ENCODE data around the gene TMEM33.
A peak's percentile ranks its signal among the peaks of the same experiment; 100 is the strongest.

TMEM33 gene

GRCh38 chr4:41940834-41941233, 5.6 kb downstream of the TMEM33 start:
- DNase-seq: no peak

- no peak for DNase-seq
Observed at GRCh38 chr4:41943506-41943905, 8.3 kb downstream of the TMEM33 start.

GRCh38 chr4:41944089-41944488, 8.9 kb downstream of the TMEM33 start:
- DNase-seq: no peak

DNA sequence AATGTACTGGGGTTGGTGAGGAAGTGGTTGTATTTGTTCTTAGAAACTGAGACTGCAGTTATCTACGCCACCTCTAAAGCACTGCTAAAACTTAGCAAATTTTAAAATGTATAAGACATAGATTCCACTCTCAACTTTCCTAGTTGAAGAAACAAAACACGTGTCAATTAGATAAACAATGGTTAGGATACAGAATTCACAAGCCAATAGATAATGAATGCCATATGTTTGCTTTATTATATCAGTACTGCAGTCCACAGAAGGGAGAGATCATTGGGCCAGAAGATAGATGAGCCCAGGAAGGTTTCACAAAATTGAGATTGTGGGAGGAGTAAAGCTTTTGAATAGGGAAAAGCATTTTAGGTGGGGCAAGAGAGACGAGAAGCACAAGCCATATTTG, 14.3 kb downstream of the TMEM33 start:
- no peak for DNase-seq

DNA sequence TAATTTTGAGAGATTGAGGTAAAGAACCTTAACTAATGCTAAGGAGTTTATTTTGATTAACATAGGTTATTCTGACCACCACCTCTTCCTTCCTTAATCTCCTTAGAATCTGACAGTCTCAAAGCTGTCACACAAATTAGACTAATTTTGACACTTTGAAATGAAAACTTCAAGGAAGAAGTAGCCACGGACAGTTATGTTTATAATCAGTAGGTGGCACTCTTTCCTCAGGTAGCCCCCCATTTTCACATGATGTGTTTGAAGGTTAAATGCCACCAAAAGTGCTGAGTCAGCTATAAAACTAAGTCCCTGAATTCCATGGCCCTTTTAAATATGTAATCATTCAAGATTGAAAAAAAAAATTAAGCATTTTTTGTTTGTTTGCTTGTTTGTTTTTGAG, 22.4 kb downstream of the TMEM33 start:
- DNase-seq: peak; percentile 5 to 61 (median 30)

DNA sequence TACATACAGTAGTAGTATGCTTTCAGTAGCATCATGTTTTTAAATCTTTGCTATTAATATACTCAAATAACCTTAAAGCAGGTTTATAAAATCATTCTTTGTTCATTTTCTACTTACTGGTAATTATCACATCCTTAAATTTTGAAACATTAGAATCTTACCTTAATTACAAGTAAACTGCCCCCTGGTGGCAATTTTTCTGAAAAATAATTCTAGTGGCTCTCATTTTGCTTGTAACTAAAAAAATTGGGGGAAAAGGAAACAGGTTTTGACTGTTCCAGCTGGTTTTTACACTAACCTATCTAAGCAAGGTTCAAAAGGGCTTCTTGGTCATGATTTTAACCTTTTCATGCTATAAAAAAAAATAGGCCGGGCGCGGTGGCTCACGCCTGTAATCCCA, 27.9 kb downstream of the TMEM33 start:
- peak in 2 of 3 experiments; percentile 10 to 20 for DNase-seq

GRCh38 chr4:41964401-41964800, 29.2 kb downstream of the TMEM33 start:
- DNase-seq: no peak

DNA sequence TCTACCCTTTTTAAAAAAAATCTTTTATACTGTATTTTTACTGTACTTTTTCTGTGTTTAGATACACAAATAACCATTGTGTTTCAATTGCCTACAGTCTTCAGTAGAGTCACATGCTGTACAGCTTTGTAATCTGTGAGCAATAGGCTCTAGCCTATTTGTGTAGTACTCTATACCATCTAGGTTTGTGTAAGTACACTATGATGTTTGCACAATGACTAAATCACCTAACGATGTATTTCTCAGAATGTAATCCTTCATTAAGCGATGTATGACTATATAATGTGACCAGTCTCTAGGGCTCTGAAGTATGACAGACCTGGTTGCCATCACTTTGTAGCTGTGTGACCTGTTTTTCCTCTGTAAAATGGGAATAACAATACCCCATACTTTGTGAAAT, 32.2 kb downstream of the TMEM33 start:
- DNase-seq: no peak

DNA sequence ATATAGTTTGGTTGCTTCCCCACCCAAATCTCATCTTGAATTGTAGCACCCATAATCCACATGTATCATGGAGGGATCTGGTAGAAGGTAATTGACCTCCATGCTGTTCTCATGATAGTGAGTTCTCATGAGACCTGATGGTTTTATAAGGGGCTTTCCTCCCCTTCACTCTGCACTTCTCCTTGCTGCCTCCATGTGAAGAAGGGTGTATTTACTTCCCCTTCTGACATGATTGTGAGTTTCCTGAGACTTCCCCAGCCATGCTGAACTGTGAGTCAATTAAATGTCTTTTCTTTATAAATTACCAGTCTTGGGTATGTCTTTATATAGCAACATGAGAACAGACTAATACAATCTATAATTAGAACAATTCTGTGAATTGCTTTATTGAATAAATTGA, 34.4 kb downstream of the TMEM33 start:
- no peak for DNase-seq

DNA sequence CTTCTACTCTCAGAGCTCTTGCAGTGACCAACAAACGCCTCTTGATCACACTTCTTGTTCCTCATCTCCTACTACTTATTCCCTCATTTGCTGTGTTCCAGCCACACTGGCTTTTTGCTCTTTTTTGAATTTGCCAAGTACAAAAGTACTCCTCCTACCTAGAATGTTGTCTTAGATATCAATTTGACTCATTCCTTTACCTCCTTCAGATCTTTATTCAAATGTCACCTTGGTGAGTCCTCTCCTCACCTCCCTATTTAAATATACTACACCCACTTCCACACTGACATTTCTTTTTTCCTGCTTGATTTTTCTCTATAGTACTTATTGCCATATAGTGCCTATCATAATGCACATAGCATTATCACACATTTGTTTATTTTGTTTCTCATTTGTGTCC, 40.1 kb downstream of the TMEM33 start:
- DNase-seq: no peak

DNA sequence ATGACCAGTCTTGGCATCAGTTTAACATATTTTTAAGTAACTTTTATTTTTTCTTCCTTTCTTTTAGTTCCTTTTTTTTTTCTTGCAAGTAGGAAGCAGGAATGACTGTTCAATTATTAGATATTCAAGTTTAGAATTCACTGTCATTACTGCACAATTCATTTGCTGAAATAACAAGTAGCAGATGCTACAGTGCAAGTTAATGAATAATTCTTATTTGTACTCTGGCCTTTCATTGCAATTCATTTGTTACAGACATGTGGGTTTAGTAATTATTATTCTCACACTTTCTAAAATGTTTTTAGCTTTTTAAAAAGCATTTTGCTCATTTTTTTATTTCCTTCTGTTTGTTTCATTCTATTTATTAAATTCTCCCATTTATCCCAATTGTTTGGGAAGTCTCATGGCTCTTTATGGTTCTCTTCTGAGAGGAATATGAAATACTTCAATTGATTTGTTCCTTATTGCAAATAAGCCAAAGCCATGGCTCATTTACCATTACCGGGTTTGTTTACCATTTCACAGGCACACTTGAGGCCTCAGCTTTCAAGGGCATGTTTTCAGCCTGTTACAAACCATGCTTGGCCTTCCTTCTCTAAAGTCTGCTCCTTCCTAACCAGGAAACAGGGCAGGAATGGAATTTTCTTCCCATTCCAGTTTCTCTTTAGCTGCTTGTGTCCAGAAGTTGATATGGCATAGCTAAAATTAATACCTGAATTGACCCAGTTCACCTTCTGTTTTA, 41.7 kb downstream of the TMEM33 start:
- DNase-seq: peak in 2 of 3 experiments; percentile 22 to 75

DNA sequence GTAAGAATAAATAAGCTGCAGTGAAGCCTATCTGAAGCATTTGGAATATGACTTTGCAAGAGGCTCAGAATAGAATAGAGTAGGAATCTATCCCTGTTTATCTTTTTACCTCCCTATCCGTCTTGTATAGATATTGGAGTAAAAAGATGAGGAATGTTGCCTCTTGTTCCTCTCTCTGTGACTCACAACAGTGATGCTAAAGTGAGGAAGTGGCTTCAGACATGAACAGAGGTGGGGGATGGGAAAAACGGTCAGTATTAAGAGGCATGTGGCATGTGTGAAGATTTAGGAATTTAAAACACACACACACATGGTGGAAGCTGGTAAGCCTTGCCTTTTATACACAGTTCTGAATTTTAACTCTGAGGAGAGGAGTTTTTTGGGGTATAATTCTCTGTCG, 42.5 kb downstream of the TMEM33 start:
- peak in 1 of 3 experiments; percentile 22 for DNase-seq

- DNase-seq: no peak
Observed at GRCh38 chr4:41981456-41981855, 46.2 kb downstream of the TMEM33 start, which contains the start of gene DCAF4L1. DCAF4L1 (plus strand) TSS chr4:41981756; CDS start chr4:41981793, 37 bp downstream.

GRCh38 chr4:41982716-41983115, 47.5 kb downstream of the TMEM33 start:
- no peak for DNase-seq

DNA sequence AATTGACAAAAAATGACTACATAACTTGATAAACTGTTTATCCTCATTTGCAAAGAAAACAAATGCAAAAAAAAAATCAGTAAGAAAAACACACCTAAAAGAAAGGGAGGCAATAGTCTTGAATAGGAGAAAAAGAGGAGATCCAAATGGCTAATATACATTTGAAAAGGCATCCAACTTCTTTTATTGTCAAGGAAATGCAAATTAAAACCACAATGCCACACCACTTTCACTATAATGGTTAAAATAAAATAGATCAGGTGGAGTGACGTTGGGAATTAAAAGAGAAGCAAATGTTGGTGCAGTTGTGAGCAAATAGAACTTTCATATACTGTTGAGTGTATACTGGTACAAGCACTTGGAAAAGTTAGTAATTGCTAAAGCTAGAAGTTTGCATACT, 49.9 kb downstream of the TMEM33 start:
- no peak for DNase-seq

- DNase-seq: no peak
Observed at GRCh38 chr4:41989994-41990364, 54.8 kb downstream of the TMEM33 start.

GRCh38 chr4:41990365-41991111, 55.3 kb downstream of the TMEM33 start, which contains the start of gene SLC30A9:
SLC30A9 (plus strand) TSS chr4:41990530; CDS start chr4:41990652, 122 bp downstream.
- DNase-seq: peak; percentile 94 to 97 (median 96)

GRCh38 chr4:41991916-41992767, 56.9 kb downstream of the TMEM33 start:
- DNase-seq: no peak

- no peak for DNase-seq
Observed at GRCh38 chr4:41992967-41993857, 58.0 kb downstream of the TMEM33 start.

DNA sequence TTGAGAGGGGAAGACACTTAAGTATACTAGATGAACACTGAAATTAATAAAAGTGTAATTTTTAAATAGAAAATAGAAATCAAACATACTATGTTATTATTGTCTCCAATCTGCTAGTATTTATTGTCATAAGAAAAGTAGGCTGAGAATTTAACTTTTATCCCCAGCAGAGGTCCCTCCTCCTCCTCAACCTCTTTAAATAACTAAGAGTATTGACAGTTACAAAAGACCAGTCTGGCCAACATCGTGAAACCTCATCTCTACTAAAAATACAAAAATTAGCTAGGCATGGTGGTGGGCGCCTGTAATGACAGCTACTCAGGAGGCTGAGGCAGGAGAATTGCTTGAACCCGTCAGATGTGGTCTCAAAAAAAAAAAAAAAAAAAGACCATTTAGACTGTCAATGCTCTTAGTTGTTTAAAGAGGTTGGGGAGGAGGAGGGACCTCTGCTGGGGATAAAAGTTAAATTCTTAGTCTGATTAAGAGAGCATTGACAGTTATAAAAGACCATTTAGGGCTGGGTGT, 59.3 kb downstream of the TMEM33 start:
- no peak for DNase-seq

DNA sequence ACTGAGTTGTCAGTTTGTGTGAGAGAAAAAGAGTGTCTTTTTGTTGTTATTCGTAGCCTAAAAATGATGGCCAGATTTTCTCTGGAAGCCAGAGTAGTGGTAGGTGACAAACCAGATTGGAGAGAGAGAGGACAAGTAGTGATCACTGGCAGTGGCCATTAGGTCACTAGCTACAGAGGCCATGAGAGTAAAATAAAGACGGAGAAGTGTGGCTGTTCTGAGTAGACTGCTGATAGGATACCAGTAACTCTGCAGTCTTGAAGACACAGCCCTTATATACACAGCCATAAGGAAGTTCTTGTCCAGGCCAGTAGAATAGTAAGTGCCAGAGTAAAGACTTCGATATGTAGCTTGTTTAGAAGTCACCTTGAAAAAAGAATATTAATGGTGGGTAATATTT, 62.8 kb downstream of the TMEM33 start:
- DNase-seq: no peak

- DNase-seq: no peak
Observed at GRCh38 chr4:41999321-41999720, 64.1 kb downstream of the TMEM33 start.

All from NCI-H1417 (cell line).